ENCODE data around the gene PLXNA2.

GRCh38 chr1:208122612-208123358, 121.4 kb downstream of the PLXNA2 start:
- TF ChIP-seq MAX (IDR thresholded peaks at IDR 0.05) = no peak
- no peak for TF ChIP-seq CTCF (IDR thresholded peaks at IDR 0.05; ENCODE audit: control extremely low read depth in 1 of 3, insufficient read depth in 1 of 3, low read depth in 1 of 3, low read length in 3 of 3)
- no peak for TF ChIP-seq EP300 (IDR thresholded peaks at IDR 0.05; ENCODE audit: borderline replicate concordance in 1 of 2, low read depth in 2 of 2, low read length in 2 of 2)
- no peak for TF ChIP-seq CHD2 (IDR thresholded peaks at IDR 0.05; ENCODE audit: low read length)
